Nephron progenitor cell (in vitro differentiated cells): ENCODE results near the gene ADAMTS7.
"Not testable (repeated sequence)": the region's sequence is repeated elsewhere in the genome, so short reads cannot be mapped to it uniquely, and the experiment has no call there.

Experiments
- DNase-seq: peaks from one replicate; pipeline ENCODE4 v3.0.0; 2021
- H3K27ac Mint-ChIP-seq: 2 replicates; pipeline ENCODE4 v1.8.0; 2021; ENCODE audit warnings: mild to moderate bottlenecking, moderate library complexity, mixed read lengths
- H3K27me3 Mint-ChIP-seq: 2 replicates; pipeline ENCODE4 v1.8.0; 2021; ENCODE audit warnings: mild to moderate bottlenecking, low read depth, mixed read lengths; ENCODE audit not compliant: poor library complexity
- H3K36me3 Mint-ChIP-seq: 2 replicates; pipeline ENCODE4 v1.8.0; 2021; ENCODE audit warnings: low read depth, mixed read lengths
- H3K4me1 Mint-ChIP-seq: 2 replicates; pipeline ENCODE4 v1.8.0; 2021; ENCODE audit warnings: mixed read lengths
- H3K4me3 Mint-ChIP-seq: 2 replicates; pipeline ENCODE4 v1.8.0; 2021; ENCODE audit warnings: mild to moderate bottlenecking, moderate library complexity, mixed read lengths
- H3K9me3 Mint-ChIP-seq: 2 replicates; pipeline ENCODE4 v1.8.0; 2021; ENCODE audit warnings: mild to moderate bottlenecking, moderate library complexity, mixed read lengths
- TF ChIP-seq, protein P1 (sequence below): fragments of 200-600 bp; sonication (generic); IDR thresholded peaks from 2 replicates; pipeline ENCODE4 v1.5.0; 2021; ENCODE audit warnings: antibody characterized with exemption

ADAMTS7 gene

DNA sequence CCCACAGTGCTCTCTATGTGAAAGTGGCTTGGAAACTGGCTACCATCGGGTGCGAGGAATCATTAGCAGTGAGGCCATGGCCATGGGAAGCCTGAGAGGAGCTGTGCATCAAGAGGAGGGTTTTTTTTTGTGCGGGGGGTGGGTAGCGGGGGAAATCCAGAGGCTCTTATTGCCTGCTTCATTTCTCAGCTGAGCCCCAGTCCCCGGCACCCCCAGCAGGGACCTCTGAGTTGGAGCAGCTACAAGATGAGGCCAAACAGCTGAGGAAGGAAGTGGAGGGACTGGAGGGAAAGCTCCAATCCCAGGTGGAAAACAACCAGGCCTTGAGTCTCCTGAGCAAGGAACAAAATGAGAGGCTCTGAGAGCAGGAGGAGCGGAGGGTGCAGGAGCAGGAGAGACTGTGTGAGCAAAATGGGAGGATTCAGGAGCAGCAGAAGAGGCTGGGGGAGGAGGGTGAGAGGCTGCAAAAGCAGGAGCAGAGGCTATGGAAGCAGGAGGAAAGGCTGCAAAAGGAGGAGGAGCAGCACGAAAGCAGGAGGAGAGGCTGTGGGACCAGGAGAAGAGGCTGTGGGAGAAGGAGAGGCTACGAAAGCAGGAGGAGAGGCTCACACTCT lies 76.7 kb downstream of the ADAMTS7 start:
- Mint-ChIP-seq H3K27me3 (peaks cover 35% of the 10 kb centered on the region), H3K36me3 (no peaks in the 10 kb centered on the region), H3K4me1 (peaks cover 21% of the 10 kb centered on the region), H3K4me3 (no peak overlapping the region), H3K9me3 (no peaks in the 10 kb centered on the region), H3K27ac (no peak overlapping the region)
- TF ChIP-seq, protein P1, sequence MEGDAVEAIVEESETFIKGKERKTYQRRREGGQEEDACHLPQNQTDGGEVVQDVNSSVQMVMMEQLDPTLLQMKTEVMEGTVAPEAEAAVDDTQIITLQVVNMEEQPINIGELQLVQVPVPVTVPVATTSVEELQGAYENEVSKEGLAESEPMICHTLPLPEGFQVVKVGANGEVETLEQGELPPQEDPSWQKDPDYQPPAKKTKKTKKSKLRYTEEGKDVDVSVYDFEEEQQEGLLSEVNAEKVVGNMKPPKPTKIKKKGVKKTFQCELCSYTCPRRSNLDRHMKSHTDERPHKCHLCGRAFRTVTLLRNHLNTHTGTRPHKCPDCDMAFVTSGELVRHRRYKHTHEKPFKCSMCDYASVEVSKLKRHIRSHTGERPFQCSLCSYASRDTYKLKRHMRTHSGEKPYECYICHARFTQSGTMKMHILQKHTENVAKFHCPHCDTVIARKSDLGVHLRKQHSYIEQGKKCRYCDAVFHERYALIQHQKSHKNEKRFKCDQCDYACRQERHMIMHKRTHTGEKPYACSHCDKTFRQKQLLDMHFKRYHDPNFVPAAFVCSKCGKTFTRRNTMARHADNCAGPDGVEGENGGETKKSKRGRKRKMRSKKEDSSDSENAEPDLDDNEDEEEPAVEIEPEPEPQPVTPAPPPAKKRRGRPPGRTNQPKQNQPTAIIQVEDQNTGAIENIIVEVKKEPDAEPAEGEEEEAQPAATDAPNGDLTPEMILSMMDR: no peak
- no peak for DNase-seq

DNA sequence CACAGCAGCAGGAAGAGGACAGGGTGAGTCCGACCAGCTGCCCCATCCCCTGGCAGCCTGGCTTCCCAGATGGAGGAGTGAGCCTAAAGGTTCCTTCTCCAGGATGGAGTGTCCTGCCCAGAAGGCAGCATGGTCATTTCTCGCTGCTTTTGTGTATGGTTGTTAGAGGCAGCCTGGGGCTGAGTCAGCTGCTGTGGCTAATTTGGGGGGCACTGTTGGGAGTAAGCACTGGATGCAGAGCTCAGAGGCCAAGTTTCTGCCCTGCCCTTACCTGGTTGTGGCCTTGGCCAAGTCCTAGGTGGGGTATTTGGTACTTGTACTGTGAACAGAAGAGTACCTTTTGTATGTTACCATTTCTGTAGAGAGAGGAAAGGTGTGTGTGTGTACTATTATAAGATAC lies 78.6 kb downstream of the ADAMTS7 start:
- Mint-ChIP-seq H3K9me3 (no peaks in the 10 kb centered on the region), H3K4me1 (peaks cover 35% of the 10 kb centered on the region), H3K36me3 (no peaks in the 10 kb centered on the region), H3K27ac (no peak overlapping the region), H3K4me3 (no peak overlapping the region), H3K27me3 (peaks cover 35% of the 10 kb centered on the region)
- TF ChIP-seq, protein P1: no peak
- DNase-seq: no peak

DNA sequence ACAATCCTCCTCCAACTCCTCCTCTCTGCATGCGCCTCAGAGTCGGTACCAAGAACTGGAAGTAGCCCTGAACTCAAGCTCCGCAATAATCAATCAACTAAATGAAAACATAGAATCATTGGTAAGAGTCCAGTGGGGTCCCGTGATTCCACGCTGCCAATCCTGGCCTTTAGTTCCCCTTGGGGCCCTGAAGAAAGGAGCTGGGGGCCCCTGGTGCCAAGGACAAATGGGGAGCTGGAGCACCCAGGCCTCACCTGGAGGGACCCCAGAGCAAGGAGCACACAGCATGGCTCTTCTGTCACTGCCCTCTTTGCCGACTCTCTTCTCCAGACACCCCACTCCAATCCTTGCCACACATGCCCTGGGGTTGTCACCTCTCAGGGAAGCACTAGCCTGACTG lies 80.3 kb downstream of the ADAMTS7 start:
- TF ChIP-seq, protein P1: no peak
- no peak overlapping the region for H3K4me3 Mint-ChIP-seq
- DNase-seq: no peak
- H3K27me3 Mint-ChIP-seq: peaks cover 28% of the 10 kb centered on the region
- peaks cover 43% of the 10 kb centered on the region for H3K4me1 Mint-ChIP-seq
- H3K27ac Mint-ChIP-seq: no peak overlapping the region
- H3K9me3 Mint-ChIP-seq: no peaks in the 10 kb centered on the region
- no peaks in the 10 kb centered on the region for H3K36me3 Mint-ChIP-seq

DNA sequence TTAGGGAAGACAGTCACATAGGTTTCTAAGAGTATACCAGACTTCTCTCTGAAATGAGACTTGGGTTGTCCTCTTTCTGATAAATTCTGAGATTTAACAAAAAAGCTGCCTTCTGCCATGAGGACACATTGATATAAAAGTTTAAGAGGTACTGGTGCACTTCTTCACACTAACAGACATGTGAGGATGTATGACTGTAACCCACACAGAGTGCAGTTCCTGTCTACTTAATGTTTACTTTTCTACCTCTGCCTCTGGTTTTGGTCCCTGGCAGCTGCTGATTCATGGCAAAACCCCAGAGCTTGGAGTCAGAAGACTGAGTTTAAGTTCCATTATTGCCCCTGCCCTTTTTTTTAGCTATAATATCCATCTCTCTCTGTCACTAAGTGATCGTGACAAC lies 82.8 kb downstream of the ADAMTS7 start:
- H3K36me3 Mint-ChIP-seq, H3K27ac Mint-ChIP-seq, DNase-seq, H3K9me3 Mint-ChIP-seq, H3K4me3 Mint-ChIP-seq: not testable (repeated sequence)
- Mint-ChIP-seq H3K4me1 (peaks cover 32% of the 10 kb centered on the region), H3K27me3 (peaks cover 15% of the 10 kb centered on the region)

DNA sequence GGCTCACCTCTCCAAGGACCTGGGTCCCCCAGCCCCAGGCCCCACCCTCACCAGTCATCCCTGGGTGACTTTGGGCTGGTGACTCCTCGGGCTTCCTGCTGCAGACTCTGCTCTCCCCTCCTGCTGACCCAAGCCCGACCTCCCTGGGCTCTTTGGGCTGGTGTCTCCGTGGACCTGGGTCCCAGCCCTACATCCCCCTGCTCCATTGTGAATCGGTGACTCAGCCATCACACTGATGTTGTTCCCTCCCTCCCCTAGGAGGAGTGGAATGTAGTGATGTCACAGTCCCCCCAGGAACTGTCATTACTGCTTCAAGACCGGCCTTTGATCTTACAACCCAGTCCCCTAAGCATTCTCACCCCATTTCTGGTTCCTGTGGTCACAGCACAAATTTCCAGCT lies 83.7 kb downstream of the ADAMTS7 start:
- H3K27ac Mint-ChIP-seq: no peak overlapping the region

DNA sequence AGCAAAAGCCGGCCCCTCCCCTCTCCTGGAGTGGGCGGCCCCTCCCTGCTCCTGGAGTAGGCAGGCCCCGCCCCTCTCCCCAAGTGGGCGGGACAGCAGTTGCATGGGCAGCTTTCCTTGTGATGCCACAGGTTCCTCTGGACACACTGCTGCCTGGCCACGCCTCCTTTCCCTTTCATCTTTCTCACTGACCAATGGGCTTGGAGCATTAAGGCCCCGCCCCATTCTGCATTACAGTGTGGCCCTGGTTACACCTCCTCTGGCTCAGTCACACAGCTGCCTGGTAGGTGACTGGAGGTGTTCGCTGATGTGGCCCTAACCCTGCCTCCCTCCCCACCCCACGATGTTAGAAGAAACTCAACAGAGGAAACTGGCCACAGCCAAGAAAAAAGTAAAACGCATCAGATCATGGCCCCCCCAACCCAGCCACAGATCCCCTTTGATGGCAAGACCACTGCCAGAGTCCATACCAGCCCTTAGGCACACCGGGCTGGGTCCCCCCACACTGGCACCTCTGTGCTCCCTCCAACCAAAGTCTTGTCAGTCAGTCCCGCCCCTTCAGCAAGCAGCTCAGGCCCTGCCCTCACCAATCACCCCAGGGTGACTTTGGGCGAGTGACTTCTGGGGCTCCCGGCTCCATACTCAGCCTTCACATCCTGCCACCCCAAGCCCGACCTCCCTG lies 84.3 kb downstream of the ADAMTS7 start:
- peaks cover 32% of the 10 kb centered on the region for H3K4me1 Mint-ChIP-seq
- no peak overlapping the region for H3K27ac Mint-ChIP-seq
- no peaks in the 10 kb centered on the region for H3K36me3 Mint-ChIP-seq
- peak; percentile 63 for DNase-seq
- TF ChIP-seq, protein P1: no peak
- peaks cover 4% of the 10 kb centered on the region for H3K27me3 Mint-ChIP-seq
- peaks cover 5% of the 10 kb centered on the region for H3K9me3 Mint-ChIP-seq
- no peak overlapping the region for H3K4me3 Mint-ChIP-seq

More for the DNA sequence above, 83.7 kb downstream of the ADAMTS7 start:
- Mint-ChIP-seq H3K36me3 (no peaks in the 10 kb centered on the region), H3K4me3 (no peak overlapping the region), H3K9me3 (no peaks in the 10 kb centered on the region), H3K4me1 (peaks cover 32% of the 10 kb centered on the region), H3K27me3 (peaks cover 8% of the 10 kb centered on the region)
- TF ChIP-seq, protein P1: no peak
- no peak for DNase-seq

DNA sequence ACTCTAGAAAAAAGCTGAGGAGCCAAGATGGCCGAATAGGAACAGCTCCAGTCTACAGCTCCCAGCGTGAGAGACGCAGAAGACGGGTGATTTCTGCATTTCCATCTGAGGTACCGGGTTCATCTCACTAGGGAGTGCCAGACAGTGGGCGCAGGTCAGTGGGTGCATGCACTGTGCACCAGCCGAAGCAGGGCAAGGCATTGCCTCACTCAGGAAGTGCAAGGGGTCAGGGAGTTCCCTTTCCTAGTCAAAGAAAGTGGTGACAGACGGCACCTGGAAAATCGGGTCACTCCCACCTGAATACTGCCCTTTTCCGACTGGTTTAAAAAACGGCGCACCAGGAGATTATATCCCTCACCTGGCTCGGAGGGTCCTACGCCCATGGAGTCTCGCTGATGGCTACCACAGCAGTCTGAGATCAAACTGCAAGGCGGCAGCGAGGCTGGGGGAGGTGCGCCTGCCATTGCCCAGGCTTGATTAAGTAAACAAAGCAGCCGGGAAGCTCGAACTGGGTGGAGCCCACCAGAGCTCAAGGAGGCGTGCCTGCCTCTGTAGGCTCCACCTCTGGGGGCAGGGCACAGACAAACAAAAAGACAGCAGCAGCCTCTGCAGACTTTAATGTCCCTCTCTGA lies 91.3 kb downstream of the ADAMTS7 start:
- H3K4me1 Mint-ChIP-seq, H3K36me3 Mint-ChIP-seq, DNase-seq, H3K4me3 Mint-ChIP-seq, H3K27ac Mint-ChIP-seq: not testable (repeated sequence)
- peaks cover 22% of the 10 kb centered on the region for H3K9me3 Mint-ChIP-seq
- peaks cover 16% of the 10 kb centered on the region for H3K27me3 Mint-ChIP-seq
